Left colon (tissue), 2 donors: ENCODE data around the gene KANK3. TPM values are rescaled to one million over a fixed set of nuclear protein-coding genes. Genes with fewer than 3 reads are reported as not detected.
"Not testable (repeated sequence)": the region's sequence is repeated elsewhere in the genome, so short reads cannot be mapped to it uniquely, and the experiment has no call there.

Source experiments
- ATAC-seq: fragments of 200-7000 bp; cut with Tn5 transposase; one replicate; pipeline ENCODE4 v1.9.1; 2020; ENCODE audit warnings: mild to moderate bottlenecking, moderate library complexity
- DNase-seq, 2 donors: peaks; one replicate each; pipeline ENCODE4 v3.0.0-alpha.2; 2020
- intact Hi-C, 2 donors: fragments of 100-400 bp; cut with DNase I in 1 of 2; cut with micrococcal nuclease in 1 of 2; formaldehyde crosslinking; loops; one replicate each; pipeline versions ENCODE4 v1.11.2 to v1.14.0; 2022; cut with DNase I, micrococcal nuclease
- long read RNA-seq: library from polyadenylated mRNA; unstranded; transcript quantifications from one replicate; pipeline ENCODE4 v2.0.0, GENCODE V29; 2021
- total RNA-seq, 2 donors: library from RNA; stranded (reverse); fragmentation: NEBNext Ultra II Directional; extraction: Animal tissue kit (Norgen Biotek cat#: 25700); gene quantifications; one replicate each; pipeline ENCODE4 v1.2.1, GENCODE V29; 2021
- donor health status: DM: no; HTN: no; CAD: no.
- donor health status: DM: yes; HTN: yes; CAD: no.

The KANK3 gene
- total RNA-seq, result 1 to 10 TPM; 2.4 to 2.6 TPM
- long read RNA-seq, transcript KANK3-201 (11 exons, 2,787 nt), result major isoform, 13 of 26 reads
- long read RNA-seq, partial matches to known transcripts, result 8 of 26 reads
- long read RNA-seq, other reads (novel, unspliced or antisense), result 5 of 26 reads

DNA sequence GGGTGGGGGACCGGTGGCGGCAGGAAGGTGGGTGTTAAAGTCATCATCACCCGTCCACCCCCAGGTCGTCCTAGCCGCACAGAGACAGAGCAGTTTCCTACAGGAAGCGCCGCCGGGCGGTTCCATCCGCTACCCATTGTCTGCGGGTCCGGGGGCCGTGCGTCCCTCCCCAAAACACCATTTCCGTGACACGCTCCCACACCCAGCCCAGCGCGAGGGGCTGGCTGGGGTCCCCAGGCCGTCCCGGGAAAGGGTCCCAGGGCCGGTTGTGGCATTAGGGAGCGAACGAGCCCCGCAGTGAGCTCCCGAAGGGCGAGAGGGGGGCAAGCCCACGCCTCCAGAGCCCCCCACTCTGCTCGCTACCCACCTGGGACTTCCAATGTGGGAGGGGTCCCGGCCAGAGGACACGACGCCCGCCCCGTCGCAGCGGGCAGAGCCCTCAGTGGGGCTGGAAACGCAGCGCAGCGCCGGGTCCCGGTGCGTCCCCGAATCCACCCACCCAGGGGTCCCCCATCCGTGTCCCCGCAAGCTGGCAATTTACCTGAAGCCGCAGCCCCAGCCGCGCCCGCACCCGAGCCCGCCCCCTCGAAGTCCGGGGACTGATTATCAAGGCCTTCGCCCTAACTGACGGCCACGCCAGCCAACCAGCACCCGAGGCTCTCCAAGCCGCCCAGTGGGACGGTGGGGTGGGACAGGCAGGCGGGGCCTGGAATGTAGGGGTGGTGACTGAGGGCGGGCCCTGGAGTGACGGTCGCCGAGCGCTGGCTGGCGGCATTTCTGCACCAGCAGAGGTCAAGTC lies at the start of gene KANK3:
KANK3 (minus strand) TSS at position 579 of the 799 bp plus-strand sequence. CDS start 5,434 bp downstream, outside the sequence.
- DNase-seq (peak; percentile 96 to 97), ATAC-seq (peak; percentile 100)
- intact Hi-C loops, result no loop called here

DNA sequence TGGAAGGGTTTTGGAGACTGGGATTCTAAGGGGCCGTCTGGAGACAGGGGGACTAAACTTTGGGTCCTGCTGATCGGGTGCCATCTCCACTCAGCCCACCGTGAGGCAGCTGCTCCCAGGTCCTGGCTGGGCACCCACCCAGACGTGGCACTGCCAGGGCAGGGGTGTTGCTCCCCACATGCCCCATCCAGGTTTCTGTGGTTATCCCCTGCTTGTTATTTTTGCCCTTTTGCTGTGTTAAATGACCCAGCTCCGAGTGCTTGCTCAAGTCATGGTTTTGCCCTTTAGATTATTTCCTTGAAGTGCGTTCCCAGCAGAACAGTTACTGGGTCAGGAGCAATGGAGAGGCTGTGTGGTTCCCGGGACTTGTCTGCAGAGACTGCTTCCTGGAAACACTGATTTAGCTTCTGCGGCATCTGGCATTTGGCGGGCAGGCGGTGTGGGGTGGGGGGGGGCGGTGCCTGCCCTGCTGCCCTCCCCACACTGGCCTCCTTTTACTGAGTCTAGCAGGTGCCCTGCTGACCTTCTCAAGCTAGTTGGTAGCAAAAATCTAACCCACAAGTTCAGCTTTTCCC lies 49.0 kb upstream of the KANK3 start:
- intact Hi-C loops, result no loop called here
- ATAC-seq (no peak), DNase-seq (peak in 1 of 2 donors; percentile 52)

- ATAC-seq (no peak), DNase-seq (peak in 1 of 2 donors; percentile 24)
- intact Hi-C loops, result no loop called here
Observed at GRCh38 chr19:8391198-8392016, 48.3 kb upstream of the KANK3 start.

GRCh38 chr19:8390617-8390981 lies 47.5 kb upstream of the KANK3 start:
- ATAC-seq (peak; percentile 82), DNase-seq (peak; percentile 94 to 98)
- intact Hi-C loops, result no loop called here

- intact Hi-C loops, result no loop called here
- DNase-seq (peak; percentile 99 to 100), ATAC-seq (peak; percentile 86)
Observed at GRCh38 chr19:8389891-8390616, 47.0 kb upstream of the KANK3 start, which contains the start of gene RAB11B. Gene RAB11B (plus strand): TSS chr19:8390360. CDS start chr19:8390417, 57 bp downstream.

GRCh38 chr19:8388612-8388958 lies 45.5 kb upstream of the KANK3 start:
- ATAC-seq (no peak), DNase-seq (no peak)
- intact Hi-C loops, result no loop called here

GRCh38 chr19:8387688-8388611 lies 44.9 kb upstream of the KANK3 start:
- intact Hi-C loops, result no loop called here
- DNase-seq, result no peak
- ATAC-seq, result no peak

DNA sequence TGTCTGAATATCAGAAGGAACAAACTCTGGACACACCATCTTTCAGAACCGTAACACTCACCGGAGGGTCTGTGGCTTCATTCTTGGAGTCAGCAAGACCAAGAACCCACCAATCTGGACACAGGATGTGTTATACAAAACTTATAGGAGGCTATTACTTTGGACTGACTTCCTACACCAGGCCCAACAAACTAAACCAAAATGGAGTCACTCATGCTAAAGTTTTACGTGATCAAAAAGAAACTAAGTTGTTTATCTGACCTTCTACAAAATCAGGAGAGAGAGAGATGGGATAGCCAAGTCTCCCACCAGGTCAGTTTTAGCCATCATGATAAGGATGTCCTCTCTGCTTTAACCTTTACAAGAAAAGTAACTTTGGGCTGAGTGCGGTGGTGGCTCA lies 43.9 kb upstream of the KANK3 start:
- ATAC-seq (no peak), DNase-seq (no peak)

DNA sequence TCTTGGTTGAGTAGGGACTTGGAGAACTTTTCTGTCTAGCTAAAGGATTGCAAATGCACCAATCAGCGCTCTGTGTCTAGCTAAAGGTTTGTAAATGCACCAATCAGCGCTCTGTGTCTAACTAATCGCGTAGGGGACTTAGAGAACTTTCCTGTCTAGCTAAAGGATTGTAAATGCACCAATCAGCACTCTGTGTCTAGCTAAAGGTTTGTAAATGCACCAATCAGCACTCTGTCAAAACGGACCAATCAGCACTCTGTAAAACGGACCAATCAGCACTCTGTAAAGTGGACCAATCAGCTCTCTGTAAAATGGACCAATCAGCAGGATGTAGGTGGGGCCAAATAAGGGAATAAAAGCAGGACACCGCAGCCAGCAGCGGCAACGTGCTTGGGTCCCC lies 43.4 kb upstream of the KANK3 start:
- not testable (repeated sequence) for ATAC-seq

More for the DNA sequence above, 43.9 kb upstream of the KANK3 start:
- intact Hi-C loops, result no loop called here

GRCh38 chr19:8385566-8385965 lies 42.5 kb upstream of the KANK3 start:
- intact Hi-C loops, DNase-seq, ATAC-seq: not testable (repeated sequence)

More for the DNA sequence above, 43.4 kb upstream of the KANK3 start:
- DNase-seq, intact Hi-C loops: not testable (repeated sequence)

- DNase-seq, intact Hi-C loops, ATAC-seq: not testable (repeated sequence)
Observed at GRCh38 chr19:8385103-8385502, 42.0 kb upstream of the KANK3 start.

DNA sequence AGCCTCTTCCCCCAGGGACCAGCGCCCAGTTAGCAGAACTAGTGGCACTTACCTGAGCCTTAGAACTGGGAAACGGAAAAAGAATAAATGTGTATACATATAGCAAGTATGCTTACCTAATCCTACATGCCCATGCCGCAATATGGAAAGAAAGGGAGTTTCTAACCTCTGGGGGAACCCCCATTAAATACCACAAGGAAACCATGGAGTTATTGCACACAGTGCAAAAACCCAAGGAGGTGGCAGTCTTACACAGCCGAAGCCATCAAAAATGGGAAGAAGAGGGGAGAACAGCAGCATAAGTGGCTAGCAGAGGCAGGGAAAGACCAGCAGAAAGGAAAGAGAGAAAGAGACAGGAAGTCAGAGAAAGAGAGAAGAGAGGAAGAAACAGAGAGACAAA lies 41.5 kb upstream of the KANK3 start:
- intact Hi-C loops, DNase-seq, ATAC-seq: not testable (repeated sequence)

GRCh38 chr19:8379156-8379891 lies 36.3 kb upstream of the KANK3 start:
- ATAC-seq, intact Hi-C loops, DNase-seq: not testable (repeated sequence)

DNA sequence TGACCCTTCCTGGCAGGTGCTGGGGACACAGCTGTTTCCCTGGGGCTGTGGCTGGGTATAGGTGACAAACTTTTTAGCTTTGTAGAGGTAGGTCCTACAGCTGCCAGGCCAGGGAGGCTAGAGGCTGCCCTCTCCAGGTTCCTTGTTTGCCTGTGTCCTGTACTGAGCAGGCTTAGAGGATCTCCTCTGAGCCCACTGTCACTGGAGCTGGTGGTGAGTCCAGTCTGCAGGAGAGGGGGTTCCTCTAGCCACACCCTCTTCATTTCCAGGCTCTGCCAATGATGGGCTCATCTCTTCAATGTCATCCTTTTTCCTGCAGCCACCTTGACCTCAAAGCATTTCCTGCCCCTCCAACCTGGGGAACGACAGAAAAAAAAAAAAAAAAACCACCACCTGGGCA lies 34.5 kb upstream of the KANK3 start:
- DNase-seq (no peak), ATAC-seq (no peak)
- intact Hi-C loops, result no loop called here

DNA sequence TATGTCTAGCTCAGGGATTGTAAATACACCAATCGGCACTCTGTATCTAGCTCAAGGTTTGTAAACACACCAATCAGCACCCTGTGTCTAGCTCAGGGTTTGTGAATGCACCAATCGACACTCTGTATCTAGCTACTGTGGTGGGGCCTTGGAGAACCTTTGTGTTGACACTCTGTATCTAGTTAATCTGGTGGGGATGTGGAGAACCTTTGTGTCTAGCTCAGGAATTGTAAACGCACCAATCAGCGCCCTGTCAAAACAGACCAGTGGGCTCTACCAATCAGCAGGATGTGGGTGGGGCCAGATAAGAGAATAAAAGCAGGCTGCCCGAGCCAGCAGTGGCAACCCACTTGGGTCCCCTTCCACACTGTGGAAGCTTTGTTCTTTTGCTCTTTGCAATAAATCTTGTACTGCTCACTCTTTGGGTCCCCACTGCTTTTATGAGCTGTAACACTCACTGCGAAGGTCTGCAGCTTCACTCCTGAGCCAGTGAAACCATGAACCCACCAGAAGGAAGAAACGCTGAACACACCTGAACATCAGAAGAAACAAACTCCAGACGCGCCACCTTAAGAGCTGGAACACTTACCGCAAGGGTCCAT lies 33.4 kb upstream of the KANK3 start:
- DNase-seq, ATAC-seq, intact Hi-C loops: not testable (repeated sequence)

DNA sequence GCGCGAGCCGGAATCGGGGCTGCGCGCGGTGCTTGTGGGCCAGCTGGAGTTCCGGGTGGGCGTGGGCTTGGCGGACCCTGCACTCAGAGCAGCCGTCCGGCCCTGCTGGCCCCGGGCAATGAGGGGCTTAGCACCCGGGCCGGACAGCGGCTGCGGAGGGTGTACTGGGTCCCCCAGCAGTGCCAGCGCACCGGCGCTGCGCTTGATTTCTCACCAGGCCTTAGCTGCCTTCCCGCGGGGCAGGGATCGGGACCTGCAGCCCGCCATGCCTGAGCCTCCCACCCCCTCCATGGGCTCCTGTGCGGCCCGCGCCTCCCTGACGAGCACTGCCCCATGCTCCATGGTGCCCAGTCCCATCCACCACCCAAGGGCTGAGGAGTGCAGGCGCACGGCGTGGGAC lies 32.7 kb upstream of the KANK3 start:
- DNase-seq, intact Hi-C loops, ATAC-seq: not testable (repeated sequence)
